HG02870 (cell line): ENCODE data around the gene ATE1.
"Not testable (repeated sequence)": the region's sequence is repeated elsewhere in the genome, so short reads cannot be mapped to it uniquely, and the experiment has no call there.

Experiments used
- ATAC-seq: cut with Tn5 transposase; IDR thresholded peaks from one replicate; pipeline ENCODE4 v1.9.1; 2021; ENCODE audit warnings: mild to moderate bottlenecking, moderate library complexity; ENCODE audit not compliant: unreplicated experiment

Gene ATE1

DNA sequence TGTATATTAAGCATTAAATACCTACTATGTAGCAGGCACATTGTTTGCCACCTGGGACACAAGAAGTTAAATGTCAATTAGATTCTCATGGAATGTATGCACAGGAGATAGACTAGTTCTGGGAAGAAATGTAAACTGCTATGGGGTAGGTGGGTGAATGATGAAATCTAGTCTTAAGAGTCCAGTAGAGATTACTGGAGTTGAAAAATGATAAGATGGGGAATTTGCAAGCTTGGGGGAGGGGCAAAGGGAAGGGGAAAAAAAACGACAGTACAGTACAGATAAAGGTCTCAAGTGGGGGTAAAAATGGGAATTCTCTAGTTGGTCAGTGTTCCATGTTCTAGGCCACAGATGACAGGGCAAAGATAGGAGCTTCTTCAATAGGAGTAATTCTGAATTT lies 94.4 kb downstream of the ATE1 start:
- no peak for ATAC-seq

DNA sequence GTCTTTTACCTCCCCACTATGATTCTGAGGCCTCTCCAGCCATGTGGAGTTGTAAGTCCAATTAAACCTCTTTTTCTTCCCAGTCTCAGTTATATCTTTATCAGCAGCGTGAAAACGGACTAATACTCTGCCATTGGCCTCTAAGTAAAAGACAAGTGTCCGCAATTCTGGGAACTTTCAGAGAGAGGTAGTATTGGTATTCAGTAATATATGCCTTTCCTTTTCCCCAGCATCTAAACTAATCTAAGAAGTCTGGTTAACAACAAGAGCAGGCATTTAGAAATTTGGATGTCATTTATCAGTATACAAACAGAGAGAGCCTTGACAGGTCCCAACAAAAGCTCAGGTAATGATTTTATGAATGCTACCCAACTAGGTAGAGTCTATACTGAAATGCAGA lies 95.2 kb downstream of the ATE1 start:
- ATAC-seq = no peak

DNA sequence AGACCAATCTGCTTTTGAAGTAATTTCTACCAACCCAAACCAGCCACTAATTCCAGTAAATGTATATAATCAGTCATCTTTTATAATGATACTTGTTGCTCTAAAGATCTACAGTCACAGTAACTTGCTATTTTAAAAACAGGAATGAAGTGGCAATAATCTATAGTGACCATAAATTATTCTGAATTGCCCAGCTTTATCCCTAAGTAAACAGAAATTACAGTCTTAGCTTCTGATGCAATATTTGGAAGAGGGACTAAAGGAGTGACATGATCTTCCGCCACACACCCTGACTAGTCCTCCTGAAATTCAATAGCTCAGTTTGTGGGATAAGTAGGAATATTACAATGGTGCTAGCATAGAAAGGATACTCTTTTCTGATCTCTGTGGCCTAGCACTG lies 96.1 kb downstream of the ATE1 start:
- no peak for ATAC-seq

DNA sequence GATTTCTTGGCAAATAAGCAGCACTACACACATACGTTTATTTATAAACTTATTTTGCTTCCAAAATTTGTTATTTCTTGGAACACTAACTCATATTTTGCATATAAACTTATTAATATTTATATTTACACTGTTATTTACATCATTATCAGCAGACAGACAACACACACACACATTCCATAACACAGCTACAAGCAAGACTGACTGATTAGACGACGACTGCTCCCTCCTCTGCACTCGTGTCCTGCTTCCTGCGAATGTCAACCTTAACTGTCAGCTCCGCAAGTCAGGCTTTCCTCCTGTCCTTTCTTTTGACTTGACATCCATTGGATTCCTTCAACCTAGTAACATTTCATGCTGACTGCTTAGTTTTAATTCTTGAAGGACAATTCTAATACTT lies 96.6 kb downstream of the ATE1 start:
- no peak for ATAC-seq

DNA sequence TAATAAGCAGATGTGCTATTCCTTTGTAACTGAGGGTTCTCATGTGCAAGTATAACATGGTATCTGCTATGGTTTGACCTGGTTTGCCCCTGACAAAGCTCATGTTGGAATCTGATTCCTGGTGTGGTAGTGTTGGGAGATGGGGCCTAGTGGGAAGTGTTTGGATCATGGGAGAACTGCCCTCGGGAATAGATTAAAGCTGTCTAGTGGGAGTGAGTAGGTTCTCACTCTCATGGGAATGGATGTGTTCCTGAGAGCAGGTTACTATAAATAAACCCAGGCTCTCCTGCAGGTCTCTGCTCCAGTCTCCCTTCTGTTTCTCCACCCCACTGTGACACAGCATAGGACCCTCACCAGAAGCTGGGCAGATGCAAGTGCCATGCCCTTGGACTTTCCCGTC lies 97.7 kb downstream of the ATE1 start:
- ATAC-seq = no peak

DNA sequence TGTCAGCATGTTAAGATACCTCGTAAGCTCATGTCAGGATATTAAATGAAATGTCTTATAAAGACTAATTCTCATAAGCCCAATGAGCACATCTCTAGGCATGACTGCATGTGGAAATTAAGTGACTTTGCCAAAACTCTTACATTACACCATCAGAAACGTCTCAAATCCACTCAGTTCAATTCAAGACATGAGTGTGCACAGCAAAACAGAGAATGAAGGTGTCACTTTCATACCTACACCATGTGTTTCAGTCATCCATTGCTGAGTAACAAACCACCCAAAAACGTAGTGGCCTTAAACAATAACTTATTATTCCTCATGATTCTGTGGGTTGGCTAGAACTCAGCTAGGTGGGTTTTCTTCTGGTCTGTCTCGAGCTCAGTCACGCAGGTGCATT lies 99.8 kb downstream of the ATE1 start:
- ATAC-seq = no peak

DNA sequence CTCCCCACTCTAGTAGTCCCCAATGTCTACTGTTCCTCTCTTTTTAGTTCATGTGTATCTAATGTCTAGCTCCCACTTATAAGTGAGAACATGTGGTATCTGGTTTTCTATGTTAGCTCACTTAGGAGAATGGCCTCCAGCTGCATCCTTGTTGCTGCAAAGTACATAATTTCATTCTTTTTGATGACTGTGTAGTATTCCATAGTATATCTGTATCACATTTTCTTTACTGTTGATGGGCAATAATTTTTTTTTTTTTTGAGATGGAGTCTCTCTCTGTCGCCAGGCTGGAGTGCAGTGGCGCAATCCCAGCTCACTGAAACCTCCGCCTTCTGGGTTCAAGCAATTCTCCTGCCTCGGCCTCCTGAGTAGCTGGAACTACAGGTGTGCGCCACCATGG lies 101.1 kb downstream of the ATE1 start:
- not testable (repeated sequence) for ATAC-seq

DNA sequence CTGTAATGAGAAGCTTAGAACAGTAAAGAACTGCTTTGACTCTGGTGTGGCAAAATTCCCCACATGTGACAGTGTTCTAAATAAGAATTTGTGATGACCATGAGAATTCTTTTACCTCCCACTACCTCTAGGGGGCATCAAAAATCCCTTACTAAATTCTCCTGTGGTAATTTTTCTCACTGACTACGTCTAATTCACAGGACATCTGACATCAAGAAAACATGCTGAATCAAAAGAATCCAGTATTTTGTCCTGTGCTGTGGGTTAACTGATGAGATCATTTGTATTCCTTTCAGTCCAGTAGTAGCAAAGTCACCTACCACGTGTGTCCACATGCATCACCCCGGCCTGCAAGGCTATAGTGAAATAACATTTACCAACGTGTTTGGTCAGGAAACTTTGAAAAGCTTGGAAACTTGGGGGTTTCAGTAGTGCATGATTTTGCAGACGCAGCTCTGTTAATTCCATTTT lies 103.8 kb downstream of the ATE1 start:
- ATAC-seq = no peak

DNA sequence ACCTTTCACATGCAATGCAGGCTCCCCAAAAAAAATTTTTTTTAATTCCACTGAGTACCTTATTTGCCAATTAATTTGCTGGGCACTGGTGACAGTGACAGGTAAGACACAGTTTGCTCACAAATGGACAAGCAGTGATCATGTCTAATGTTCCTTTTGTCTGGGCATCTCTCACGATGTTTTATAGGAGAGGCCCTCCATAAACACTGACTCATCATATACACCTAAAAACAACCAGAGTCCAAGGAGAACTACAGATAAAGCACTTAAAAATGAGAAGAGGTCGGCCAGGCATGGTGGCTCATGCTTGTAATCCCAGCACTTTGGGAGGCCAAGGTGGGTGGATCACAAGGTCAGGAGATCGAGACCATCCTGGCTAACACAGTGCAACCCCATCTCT lies 105.1 kb downstream of the ATE1 start:
- ATAC-seq = no peak

DNA sequence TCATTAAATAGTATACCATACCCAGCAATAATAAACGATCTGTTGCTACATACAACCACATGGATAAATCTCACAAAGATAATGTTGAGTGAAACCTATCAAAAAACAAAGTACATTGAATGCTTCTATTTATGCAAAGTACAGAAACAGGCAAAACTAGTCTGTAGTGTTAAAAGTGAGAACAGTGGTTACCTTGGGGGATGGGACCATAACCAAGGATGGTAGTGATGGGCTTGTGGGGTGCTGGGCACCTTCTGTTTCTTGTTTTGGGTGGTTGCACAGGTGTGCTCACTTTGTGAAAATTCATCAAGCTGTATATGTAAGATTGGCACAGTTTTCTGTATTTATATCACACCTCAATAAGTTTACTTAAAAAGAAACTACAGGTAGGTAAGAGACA lies 105.7 kb downstream of the ATE1 start:
- ATAC-seq = peak; percentile 42

DNA sequence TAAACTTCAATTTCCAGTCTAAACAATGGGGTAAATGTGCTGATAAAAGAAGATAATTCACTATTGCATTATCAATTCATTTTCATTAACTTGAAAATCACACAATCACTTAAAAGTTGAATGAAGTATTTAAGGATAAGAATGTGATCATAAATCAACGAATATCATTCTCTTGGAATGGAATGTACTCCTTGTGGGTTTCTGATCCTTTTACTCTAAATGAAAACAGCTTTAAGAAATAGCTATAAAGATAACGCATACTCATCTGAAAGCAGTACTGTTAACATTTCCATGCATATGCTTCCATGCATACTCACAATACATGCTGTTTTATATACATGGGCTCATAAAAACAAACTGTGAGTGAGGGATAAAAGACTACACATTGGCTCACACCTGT lies 108.8 kb downstream of the ATE1 start:
- ATAC-seq = no peak

DNA sequence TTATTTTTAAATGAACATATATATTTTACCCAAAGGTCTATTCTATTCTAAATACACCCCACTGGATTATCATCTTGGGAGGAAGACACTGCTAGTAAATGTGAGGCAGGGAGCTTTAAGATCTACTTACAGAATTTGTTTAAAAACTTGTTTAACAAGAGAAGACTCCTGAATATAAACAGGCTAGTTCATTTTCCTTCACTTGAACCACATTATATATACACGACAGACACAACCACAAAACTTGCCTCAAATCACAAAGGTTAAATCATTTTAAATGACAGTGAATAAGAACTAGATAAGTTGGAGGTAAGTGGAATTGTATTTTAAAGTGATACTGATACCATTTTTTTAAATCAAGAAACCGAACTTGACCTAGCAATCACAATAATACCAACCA lies 109.2 kb downstream of the ATE1 start:
- no peak for ATAC-seq

DNA sequence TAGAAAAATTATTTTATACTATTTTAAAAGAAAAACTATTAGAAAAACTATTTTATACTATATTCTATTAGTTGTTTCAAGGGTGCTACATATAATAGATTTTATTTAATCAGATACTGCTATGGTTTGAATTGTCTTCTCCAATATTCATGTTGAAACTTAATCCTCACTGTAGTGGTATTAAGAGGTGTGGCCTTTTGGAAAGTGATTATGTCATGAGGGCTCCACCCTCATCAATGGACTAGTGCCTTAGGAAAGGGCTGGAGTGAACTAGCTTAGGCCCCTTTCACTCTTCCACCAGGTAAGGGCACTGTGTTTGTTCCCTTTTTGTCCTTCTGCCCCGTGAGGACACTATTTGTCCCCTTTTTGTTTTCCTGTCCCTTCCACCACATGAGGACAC lies 111.6 kb downstream of the ATE1 start:
- ATAC-seq = no peak

DNA sequence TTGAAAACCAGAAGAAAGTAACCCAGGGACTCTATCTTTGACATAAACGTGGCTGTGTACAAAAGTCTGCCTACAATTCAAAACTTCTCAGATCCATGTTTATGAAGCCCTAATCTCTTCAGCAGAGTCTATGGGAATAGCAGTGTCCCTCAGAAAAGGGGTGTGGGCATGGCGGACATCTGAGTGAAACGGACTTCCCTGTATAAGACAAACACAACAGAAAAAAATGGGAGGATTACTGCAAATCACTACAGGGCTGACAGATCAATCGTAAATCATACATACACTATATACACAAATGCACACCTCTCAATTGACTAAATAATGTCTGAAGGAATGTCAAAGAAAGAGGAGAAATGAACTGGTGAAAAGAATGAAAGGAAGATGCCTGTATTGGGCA lies 114.0 kb downstream of the ATE1 start:
- no peak for ATAC-seq

DNA sequence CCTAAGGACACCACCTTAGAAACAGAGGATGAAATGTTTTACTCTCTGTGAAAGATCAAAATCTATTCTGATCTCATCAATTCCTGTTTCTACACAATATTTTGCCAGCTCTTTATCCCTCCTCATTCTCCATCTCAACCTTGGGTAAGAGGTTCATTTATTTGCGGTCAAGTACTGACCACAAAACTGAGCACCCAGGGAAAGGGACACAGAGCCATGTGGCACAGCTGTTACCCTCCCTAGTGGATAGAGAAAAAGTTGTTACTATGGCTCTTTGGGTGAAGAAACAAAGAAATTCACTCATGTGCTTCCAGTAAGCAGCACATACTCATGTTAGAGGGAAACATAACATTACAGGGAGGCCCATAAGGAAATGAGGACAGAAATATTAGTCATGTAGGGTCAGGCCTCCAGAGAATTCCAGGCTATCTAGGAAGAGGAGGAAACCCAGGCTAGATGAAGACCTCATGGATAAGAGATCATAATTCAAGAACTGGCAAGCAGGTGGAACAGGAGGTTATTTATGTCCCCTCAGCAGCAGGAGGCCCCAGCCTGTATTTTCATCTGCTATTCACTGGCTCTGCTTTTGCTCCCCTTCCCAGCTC lies 114.5 kb downstream of the ATE1 start:
- no peak for ATAC-seq

DNA sequence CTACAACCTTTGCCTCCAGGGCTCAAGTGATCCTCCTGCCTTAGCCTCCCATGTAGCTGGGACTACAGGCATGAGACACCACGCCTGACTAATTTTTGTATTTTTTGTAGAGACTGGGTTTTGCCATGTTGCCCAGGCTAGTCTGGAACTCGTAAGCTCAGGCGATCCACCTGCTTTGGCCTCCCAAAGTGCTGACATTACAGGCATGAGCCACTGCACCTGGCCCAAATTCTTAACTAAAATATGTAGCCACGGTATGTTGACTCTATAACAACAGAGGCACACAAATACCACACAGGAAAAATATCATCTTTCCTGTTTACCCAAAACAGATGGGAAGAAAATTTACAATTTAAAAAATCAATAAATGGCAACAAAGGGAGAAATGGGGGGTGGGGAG lies 115.8 kb downstream of the ATE1 start:
- no peak for ATAC-seq

DNA sequence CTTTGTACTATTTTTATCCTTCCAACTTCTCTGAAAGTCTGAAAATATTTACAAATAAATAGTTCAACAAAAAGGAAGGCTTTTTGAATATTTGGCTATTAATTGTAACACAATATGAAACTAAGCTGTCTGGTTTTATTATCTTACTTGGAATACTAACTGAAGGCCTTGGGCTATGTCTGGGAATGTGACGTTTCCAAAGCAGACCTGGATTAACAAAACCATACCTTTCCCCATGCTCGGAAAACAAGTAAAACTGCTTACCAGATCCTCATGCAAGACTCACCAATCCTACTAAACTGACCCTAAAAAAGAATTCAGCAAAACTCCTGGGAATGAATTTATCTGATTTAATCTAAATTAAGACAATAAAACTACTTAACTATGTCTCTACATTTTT lies 116.4 kb downstream of the ATE1 start:
- ATAC-seq = no peak

DNA sequence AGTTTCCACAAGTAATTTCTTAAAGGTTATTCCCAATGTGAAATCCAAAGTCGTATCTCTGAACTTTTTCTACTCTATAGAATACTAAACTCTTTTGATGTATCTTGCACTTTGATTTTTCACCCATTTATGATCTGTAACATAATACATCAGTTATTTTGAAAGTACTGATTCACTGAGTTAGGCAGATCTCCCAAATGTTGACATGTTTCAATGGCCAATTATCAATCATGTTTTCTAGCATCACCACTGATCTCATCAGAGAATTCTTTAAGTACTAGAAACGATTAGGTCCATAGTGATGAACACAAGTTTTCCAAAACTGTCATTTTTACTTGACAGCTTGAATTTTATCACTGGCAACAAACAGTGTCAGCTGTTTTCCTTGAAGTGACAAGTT lies 119.0 kb downstream of the ATE1 start:
- ATAC-seq = no peak

DNA sequence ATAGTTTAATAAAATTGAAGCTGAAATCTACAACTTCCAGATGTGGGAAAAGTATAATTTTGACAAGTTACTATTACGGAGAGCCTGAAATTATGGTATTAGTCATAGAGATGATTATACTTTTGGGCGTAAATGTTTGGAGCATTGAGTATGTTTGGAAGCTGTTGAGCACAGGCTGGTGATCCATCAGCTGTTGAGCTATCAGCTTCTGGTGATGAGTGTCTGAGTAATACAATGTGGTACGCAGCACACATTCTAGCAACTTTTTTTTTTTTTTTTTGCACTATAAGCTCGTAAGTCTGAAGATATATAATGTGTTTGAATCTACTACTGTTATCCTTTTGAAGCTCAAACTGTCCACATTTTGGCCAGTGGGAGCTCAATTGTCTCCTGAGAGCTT lies 123.4 kb downstream of the ATE1 start:
- ATAC-seq = no peak

DNA sequence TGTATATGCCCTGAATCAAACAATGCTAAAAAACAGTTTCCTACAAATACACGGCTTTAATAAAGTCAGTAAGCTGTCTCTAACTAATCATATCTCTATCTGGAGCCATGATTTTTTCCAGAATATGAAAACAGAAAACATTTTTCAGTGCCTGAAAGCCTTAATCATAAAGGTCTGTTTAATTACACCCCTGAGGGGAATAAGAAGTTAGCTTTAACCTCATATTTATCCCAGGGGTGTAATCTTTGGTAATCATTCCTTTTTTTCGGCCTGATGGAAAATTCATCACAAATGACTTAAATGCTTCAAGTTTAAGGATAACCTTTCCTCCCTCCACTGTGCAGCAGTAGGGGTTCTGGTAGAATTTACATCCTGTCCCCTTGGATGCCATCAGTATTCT lies 124.2 kb downstream of the ATE1 start:
- no peak for ATAC-seq

DNA sequence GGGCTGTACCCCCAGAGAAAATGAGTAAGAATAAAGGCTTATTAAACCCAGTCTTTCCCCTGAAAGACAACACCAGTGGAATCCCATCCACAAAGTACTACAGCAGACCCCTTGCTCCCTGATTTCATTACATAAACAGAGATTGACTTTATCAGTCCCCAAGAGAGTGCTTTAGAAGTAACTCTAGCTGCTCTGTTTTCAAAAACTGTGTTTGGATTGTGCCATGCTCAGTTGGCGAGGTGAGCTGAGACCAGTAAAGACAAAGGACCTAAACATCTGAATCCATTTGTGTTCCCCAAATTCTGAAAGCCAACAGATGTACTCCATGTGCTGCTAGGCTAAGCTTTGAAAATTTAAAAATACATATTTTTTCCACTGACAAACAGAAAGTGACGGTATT lies 127.0 kb downstream of the ATE1 start:
- no peak for ATAC-seq

DNA sequence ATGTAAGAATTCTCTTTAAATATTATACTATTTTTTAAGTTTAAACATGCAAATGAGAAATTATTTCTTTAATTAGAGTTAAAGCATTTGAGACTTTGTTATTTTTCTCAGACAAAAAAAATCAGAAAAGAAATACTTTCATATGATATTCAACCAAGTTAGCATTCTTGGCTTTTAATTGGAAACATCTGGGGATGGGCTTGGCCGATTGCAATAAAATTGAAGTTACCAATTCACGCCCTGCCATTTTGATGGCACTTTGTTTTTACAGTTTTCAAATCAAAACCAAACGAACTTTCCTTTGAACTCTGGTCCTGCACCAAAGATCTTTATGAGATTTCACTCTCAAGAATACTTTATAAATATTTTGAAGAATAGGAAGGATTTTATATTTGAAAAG lies 127.7 kb downstream of the ATE1 start:
- no peak for ATAC-seq

DNA sequence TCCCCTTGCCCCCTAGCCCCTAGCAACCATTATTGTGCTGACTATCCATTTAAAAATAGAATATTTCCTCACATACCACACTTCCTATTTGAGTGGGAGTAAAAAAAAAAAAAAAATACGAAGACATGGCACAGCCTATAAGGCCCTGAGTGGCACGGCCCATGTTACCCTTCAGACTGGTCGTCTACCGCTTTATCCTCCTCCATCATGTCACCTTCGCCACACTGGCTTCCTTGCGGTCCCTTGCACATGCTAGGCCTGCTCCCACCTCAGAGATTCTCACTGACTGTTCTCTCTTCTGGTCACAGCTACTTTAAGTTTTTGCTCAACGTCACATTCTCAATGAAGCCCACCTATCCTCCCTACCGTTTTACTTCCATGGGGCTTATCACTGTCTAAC lies 130.3 kb downstream of the ATE1 start:
- ATAC-seq = no peak

DNA sequence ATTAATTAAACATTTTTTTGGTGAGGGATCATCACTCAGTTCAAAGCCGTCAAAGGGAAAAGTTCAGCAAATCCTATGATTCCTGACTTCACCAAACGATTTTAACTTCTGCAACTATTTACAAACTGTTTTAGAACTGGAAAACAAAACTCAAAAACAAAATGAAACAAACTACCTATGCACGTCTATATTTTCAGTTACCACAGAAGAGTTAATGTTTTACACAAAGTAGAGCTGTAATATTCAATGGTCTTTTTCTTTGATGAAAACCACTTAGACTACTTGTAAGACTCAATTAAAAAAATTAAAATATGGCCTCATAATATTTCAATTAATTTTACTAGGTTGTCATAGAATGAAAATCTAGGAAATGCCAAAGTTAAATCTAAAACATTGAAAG lies 131.5 kb downstream of the ATE1 start:
- no peak for ATAC-seq
